ENCODE measurements around the gene ADM2. TPM values are rescaled to one million over a fixed set of nuclear protein-coding genes. Genes with fewer than 3 reads are reported as not detected.

ADM2 gene
- total RNA-seq, 1 experiment from 2014 or later = 10.5 TPM

DNA sequence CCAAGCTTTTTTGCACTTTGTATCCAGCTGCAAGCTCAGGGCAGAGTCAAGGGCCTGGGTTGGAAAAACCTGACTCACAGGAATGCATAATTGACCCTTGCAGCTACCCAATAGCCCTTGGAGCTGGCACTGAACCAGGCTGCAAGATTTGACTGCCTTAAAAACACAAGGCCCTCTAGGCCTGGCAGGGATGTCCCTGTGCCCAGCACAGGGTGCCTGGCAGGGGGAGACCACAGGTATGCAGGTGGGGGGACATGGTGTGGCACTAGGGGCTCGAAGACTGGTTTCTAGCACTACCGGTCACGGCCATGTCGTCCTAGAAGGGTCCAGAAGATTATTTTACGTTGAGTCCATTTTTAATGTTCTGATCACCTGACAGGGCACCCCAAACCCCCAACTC lies 36.7 kb upstream of the ADM2 start:
- Histone ChIP-seq H3K9me2 (ENCODE audit: insufficient read depth) (no peaks in the 10 kb centered on the region), H3K9me3 (ENCODE audit: insufficient read depth, low read depth) (no peaks in the 10 kb centered on the region), H3K4me3 (no peak overlapping the region), H3K27me3 (ENCODE audit: insufficient read depth, low read depth) (no peaks in the 10 kb centered on the region), H3K27ac (no peak overlapping the region), H3K4me1 (replicated peaks; ENCODE audit: insufficient read depth) (peaks cover 14% of the 10 kb centered on the region), H2AFZ (no peak overlapping the region), H3K79me2 (ENCODE audit: low read depth) (no peaks in the 10 kb centered on the region), H4K20me1 (ENCODE audit: insufficient read depth) (peaks cover 64% of the 10 kb centered on the region), H3K4me2 (no peak overlapping the region), H3K36me3 (ENCODE audit: low read depth) (peaks cover 26% of the 10 kb centered on the region; the same call in 1 of the 2 replicates), H3F3A (ENCODE audit: insufficient read depth, low read depth) (peaks cover 73% of the 10 kb centered on the region)
- TF ChIP-seq EZH2 (IDR thresholded peaks at IDR 0.05; ENCODE audit: low read depth) = no peak
- TF ChIP-seq, protein P1, sequence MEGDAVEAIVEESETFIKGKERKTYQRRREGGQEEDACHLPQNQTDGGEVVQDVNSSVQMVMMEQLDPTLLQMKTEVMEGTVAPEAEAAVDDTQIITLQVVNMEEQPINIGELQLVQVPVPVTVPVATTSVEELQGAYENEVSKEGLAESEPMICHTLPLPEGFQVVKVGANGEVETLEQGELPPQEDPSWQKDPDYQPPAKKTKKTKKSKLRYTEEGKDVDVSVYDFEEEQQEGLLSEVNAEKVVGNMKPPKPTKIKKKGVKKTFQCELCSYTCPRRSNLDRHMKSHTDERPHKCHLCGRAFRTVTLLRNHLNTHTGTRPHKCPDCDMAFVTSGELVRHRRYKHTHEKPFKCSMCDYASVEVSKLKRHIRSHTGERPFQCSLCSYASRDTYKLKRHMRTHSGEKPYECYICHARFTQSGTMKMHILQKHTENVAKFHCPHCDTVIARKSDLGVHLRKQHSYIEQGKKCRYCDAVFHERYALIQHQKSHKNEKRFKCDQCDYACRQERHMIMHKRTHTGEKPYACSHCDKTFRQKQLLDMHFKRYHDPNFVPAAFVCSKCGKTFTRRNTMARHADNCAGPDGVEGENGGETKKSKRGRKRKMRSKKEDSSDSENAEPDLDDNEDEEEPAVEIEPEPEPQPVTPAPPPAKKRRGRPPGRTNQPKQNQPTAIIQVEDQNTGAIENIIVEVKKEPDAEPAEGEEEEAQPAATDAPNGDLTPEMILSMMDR (conservative IDR thresholded peaks at IDR 0.05) = no peak
- no TSS peak for BruUV-seq (replicated peaks)
- POLR2A ChIA-PET (ENCODE audit: unreplicated experiment) = no interaction called here
- peak; percentile 44 to 77 for DNase-seq
- CTCF ChIA-PET = interaction anchor here (0.5 kb wide), 1 partner anchor 54 kb away, joined by 18 read pairs; no protein-coding TSS in a partner anchor
- intact Hi-C loops (cut with micrococcal nuclease; ENCODE audit: unreplicated experiment) = loop anchor here (5.0 kb wide), 1 partner anchor 53 kb away; no protein-coding TSS in a partner anchor

GRCh38 chr22:50445071-50445879 lies 36.1 kb upstream of the ADM2 start:
- CTCF ChIA-PET = no interaction called here
- no peak for DNase-seq
- Histone ChIP-seq H3K79me2 (ENCODE audit: low read depth) (no peaks in the 10 kb centered on the region), H4K20me1 (ENCODE audit: insufficient read depth) (peaks cover 61% of the 10 kb centered on the region), H2AFZ (no peak overlapping the region), H3F3A (ENCODE audit: insufficient read depth, low read depth) (peaks cover 77% of the 10 kb centered on the region), H3K36me3 (ENCODE audit: low read depth) (peaks cover 23% of the 10 kb centered on the region; the same call in 1 of the 2 replicates), H3K27me3 (ENCODE audit: insufficient read depth, low read depth) (no peaks in the 10 kb centered on the region), H3K4me2 (no peak overlapping the region), H3K9me2 (ENCODE audit: insufficient read depth) (no peaks in the 10 kb centered on the region), H3K9me3 (ENCODE audit: insufficient read depth, low read depth) (no peaks in the 10 kb centered on the region), H3K27ac (no peak overlapping the region), H3K4me3 (no peak overlapping the region), H3K4me1 (replicated peaks; ENCODE audit: insufficient read depth) (peaks cover 14% of the 10 kb centered on the region)
- POLR2A ChIA-PET (ENCODE audit: unreplicated experiment) = no interaction called here
- TSS peak; percentile 25 for BruUV-seq (replicated peaks)
- intact Hi-C loops (cut with micrococcal nuclease; ENCODE audit: unreplicated experiment) = no loop called here
- TF ChIP-seq, protein P1 (conservative IDR thresholded peaks at IDR 0.05) = no peak
- TF ChIP-seq EZH2 (IDR thresholded peaks at IDR 0.05; ENCODE audit: low read depth) = no peak

GRCh38 chr22:50445880-50446707 lies 35.2 kb upstream of the ADM2 start:
- H3K36me3 ChIP-seq (ENCODE audit: low read depth) = peaks cover 23% of the 10 kb centered on the region; the same call in 1 of the 2 replicates
- H3F3A ChIP-seq (ENCODE audit: insufficient read depth, low read depth) = peaks cover 83% of the 10 kb centered on the region
- TF ChIP-seq EZH2 (IDR thresholded peaks at IDR 0.05; ENCODE audit: low read depth) = no peak
- TF ChIP-seq, protein P1 (conservative IDR thresholded peaks at IDR 0.05) = no peak
- ChIA-PET POLR2A (ENCODE audit: unreplicated experiment) (no interaction called here), CTCF (no interaction called here)
- H4K20me1 ChIP-seq (ENCODE audit: insufficient read depth) = peaks cover 61% of the 10 kb centered on the region
- no peaks in the 10 kb centered on the region for H3K79me2 ChIP-seq (ENCODE audit: low read depth)
- H2AFZ ChIP-seq = no peak overlapping the region
- no peak overlapping the region for H3K4me2 ChIP-seq
- BruUV-seq (replicated peaks) = no TSS peak
- H3K9me3 ChIP-seq (ENCODE audit: insufficient read depth, low read depth) = no peaks in the 10 kb centered on the region
- intact Hi-C loops (cut with micrococcal nuclease; ENCODE audit: unreplicated experiment) = no loop called here
- peaks cover 14% of the 10 kb centered on the region for H3K4me1 ChIP-seq (replicated peaks; ENCODE audit: insufficient read depth)
- H3K27me3 ChIP-seq (ENCODE audit: insufficient read depth, low read depth) = no peaks in the 10 kb centered on the region
- no peak overlapping the region for H3K27ac ChIP-seq
- no peak for DNase-seq
- H3K4me3 ChIP-seq = no peak overlapping the region
- no peaks in the 10 kb centered on the region for H3K9me2 ChIP-seq (ENCODE audit: insufficient read depth)
